Thymus (tissue), 11 donors: ENCODE results near the gene CEP63. TPM values are rescaled to one million over a fixed set of nuclear protein-coding genes. Genes with fewer than 3 reads are reported as not detected.
"Not testable (repeated sequence)": the region's sequence is repeated elsewhere in the genome, so short reads cannot be mapped to it uniquely, and the experiment has no call there.

ENCODE experiments used
- DNase-seq, 9 donors: peaks; one replicate each; pipeline ENCODE4 v3.0.0-alpha.2; 2013; ENCODE audit warnings: low spot score in 9 of 9, low read depth in 6 of 9, missing footprints in 1 of 9
- H3K27ac ChIP-seq, 2 donors: one replicate each; pipeline ENCODE4 v1.5.1; 2013; ENCODE audit warnings: control low read depth in 1 of 2, low read depth in 1 of 2, low read length in 1 of 2, mild to moderate bottlenecking in 1 of 2, moderate library complexity in 1 of 2
- H3K27me3 ChIP-seq, 2 donors: one replicate each; pipeline ENCODE4 v1.5.1; 2013; ENCODE audit warnings: low read length in 1 of 2; ENCODE audit not compliant: control insufficient read depth in 2 of 2, insufficient read depth in 1 of 2
- H3K36me3 ChIP-seq, 2 donors: one replicate each; pipeline ENCODE4 v1.5.1; 2013; ENCODE audit warnings: low read length in 1 of 2, mild to moderate bottlenecking in 1 of 2, moderate library complexity in 1 of 2; ENCODE audit not compliant: control insufficient read depth in 2 of 2, insufficient read depth in 2 of 2
- H3K4me1 ChIP-seq, 2 donors: one replicate each; pipeline ENCODE4 v1.5.1; 2013; ENCODE audit warnings: low read length in 2 of 2; ENCODE audit not compliant: control insufficient read depth in 2 of 2, insufficient read depth in 2 of 2
- H3K4me3 ChIP-seq, 2 donors: one replicate each; pipeline ENCODE4 v1.5.1; 2013; ENCODE audit warnings: low read length in 2 of 2, control low read depth in 1 of 2, mild to moderate bottlenecking in 1 of 2
- H3K9me3 ChIP-seq, 2 donors: one replicate each; pipeline ENCODE4 v1.5.1; 2013; ENCODE audit warnings: low read length in 1 of 2, mild to moderate bottlenecking in 1 of 2; ENCODE audit not compliant: control insufficient read depth in 2 of 2, insufficient read depth in 1 of 2
- WGBS: extraction: QIAGEN DNeasy Blood & Tissue Kit; methylation state at CpG from one replicate; pipeline ENCODE4 v1.1.7; 2013; 5-methylcytosine and 5-hydroxymethylcytosine counted together
- polyA plus RNA-seq: library from polyadenylated mRNA; stranded (reverse); fragments of 200-250 nt; gene quantifications from one replicate; pipeline ENCODE4 v1.2.3, GENCODE V29; 2013
- total RNA-seq: library from RNA; stranded (reverse); fragments of 120-200 nt; gene quantifications from one replicate; pipeline ENCODE4 v1.2.4, GENCODE V29; 2013
- donor health status: healthy.

CEP63 gene
- total and polyA plus RNA-seq, 2 donors, result 31.7 to 37.1 TPM

DNA sequence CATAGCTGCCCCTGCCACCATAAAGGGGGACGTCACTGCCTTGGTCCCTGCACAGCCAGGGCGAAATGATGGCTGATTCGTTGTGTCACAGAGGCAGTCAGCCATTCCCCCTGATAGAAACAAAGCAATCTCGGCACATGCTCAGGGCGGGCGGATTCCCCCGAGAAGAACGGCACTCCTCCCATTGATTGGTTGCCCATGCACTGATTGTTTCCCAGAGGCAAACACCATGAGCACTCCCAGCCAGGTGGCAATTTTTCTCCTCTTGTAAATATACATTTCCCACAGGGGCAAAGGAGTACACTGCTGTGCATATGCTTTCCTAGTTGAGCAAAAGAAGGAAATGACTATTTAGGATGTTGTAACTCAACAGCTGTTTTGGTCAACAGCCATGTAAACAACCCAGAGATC, 108.5 kb downstream of the CEP63 start:
- H3K27ac ChIP-seq, result no peak overlapping the region
- H3K27me3 ChIP-seq, result peaks cover 0 to 2% of the 10 kb centered on the region in 2 donors
- H3K9me3 ChIP-seq, result no peaks in the 10 kb centered on the region
- H3K36me3 ChIP-seq, result no peaks in the 10 kb centered on the region
- no peaks in the 10 kb centered on the region for H3K4me1 ChIP-seq
- DNase-seq, result no peak
- no peak overlapping the region for H3K4me3 ChIP-seq
- 94% methylated on average over 8 of the region's 8 CpGs for WGBS

DNA sequence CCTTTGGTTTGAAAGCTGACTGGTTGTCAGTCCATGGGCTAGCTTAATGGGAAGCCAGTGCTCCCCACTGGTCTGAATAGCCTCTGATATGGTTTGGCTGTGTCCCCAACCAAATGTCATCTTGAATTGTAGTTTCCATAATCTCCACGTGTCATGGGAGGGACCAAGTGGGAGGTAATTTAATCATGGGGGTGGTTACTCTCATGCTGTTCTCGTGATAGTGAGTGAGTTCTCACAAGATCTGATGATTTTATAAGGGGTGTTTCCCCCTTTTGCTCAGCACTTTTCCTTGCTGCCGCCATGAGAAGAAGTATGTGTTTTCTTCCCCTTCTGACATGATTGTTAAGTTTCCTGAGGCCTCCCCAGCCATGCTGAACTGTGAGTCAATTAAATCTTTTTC, 109.1 kb downstream of the CEP63 start:
- whole genome bisulfite sequencing, result 87% methylated on average over 3 of the region's 3 CpGs
- not testable (repeated sequence) for H3K27ac ChIP-seq, H3K36me3 ChIP-seq, DNase-seq, H3K27me3 ChIP-seq, H3K9me3 ChIP-seq, H3K4me3 ChIP-seq, H3K4me1 ChIP-seq

- no peak for DNase-seq
- Histone ChIP-seq H3K4me3 (no peak overlapping the region), H3K27ac (no peak overlapping the region), H3K36me3 (no peaks in the 10 kb centered on the region), H3K9me3 (no peaks in the 10 kb centered on the region), H3K4me1 (peaks cover 0 to 4% of the 10 kb centered on the region in 2 donors), H3K27me3 (peaks cover 0 to 4% of the 10 kb centered on the region in 2 donors)
- WGBS, result 70% methylated on average over 2 of the region's 2 CpGs
These were observed 111.6 kb downstream of the CEP63 start for GRCh38 chr3:134597390-134597970.

- peaks cover 0 to 4% of the 10 kb centered on the region in 2 donors for H3K27me3 ChIP-seq
- DNase-seq, result no peak
- WGBS, result 88% methylated on average over 10 of the region's 10 CpGs
- H3K4me3 ChIP-seq, result no peak overlapping the region
- no peaks in the 10 kb centered on the region for H3K9me3 ChIP-seq
- H3K36me3 ChIP-seq, result no peaks in the 10 kb centered on the region
- peaks cover 0 to 4% of the 10 kb centered on the region in 2 donors for H3K4me1 ChIP-seq
- H3K27ac ChIP-seq, result no peak overlapping the region
These were observed 113.1 kb downstream of the CEP63 start for GRCh38 chr3:134598763-134599545.

- Histone ChIP-seq H3K36me3 (no peaks in the 10 kb centered on the region), H3K27ac (no peak overlapping the region), H3K4me1 (peaks cover 0 to 4% of the 10 kb centered on the region in 2 donors), H3K9me3 (no peaks in the 10 kb centered on the region), H3K27me3 (peaks cover 0 to 4% of the 10 kb centered on the region in 2 donors), H3K4me3 (no peak overlapping the region)
- 78% methylated on average over 1 of the region's 1 CpG for WGBS
- DNase-seq, result no peak
These were observed 114.3 kb downstream of the CEP63 start for GRCh38 chr3:134600206-134600605.

DNA sequence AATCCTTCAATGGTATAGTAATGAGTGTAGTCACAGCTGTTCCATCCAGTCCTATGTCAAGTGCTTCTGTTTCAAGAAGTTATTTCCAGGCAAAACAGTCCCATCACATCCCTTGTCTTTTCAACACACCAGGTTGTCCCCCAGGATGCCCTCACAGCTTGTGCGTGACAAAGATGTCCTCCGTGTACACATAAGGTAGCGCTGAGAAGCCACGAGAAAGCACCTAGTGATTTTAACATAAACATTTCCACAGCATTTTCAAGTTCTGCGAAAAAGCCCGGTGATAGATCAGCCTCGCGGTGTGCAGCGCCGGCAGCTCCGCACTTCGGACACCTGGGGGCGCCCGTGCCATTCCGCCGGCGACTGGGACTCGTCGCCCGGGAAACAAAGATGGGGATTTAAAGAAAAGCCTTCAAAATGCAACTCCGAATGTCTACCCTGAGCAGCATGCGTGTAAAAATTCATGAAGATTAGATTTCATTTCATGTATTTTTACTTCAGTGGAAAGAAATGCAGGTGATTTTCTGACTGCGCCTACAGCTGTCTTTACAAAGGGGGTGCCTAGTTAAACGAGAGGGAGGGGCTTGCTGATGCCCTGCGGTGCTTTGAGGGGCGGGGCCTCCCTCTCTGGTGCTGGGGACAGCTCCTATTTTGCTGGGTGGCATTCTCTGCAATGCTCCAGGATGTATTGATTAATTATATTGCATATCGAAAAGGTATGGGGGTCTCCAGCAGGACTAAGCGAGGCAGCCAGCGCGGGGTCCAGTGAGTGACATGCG, 115.0 kb downstream of the CEP63 start:
- H3K4me3 ChIP-seq, result peak overlapping the region; percentile 15 to 20
- peaks cover 0 to 4% of the 10 kb centered on the region in 2 donors for H3K4me1 ChIP-seq
- no peaks in the 10 kb centered on the region for H3K9me3 ChIP-seq
- H3K27me3 ChIP-seq, result peaks cover 0 to 4% of the 10 kb centered on the region in 2 donors
- peak; percentile 24 to 71 (median 49) for DNase-seq
- 16% methylated on average over 31 of the region's 31 CpGs for WGBS
- H3K36me3 ChIP-seq, result no peaks in the 10 kb centered on the region
- no peak overlapping the region for H3K27ac ChIP-seq

DNA sequence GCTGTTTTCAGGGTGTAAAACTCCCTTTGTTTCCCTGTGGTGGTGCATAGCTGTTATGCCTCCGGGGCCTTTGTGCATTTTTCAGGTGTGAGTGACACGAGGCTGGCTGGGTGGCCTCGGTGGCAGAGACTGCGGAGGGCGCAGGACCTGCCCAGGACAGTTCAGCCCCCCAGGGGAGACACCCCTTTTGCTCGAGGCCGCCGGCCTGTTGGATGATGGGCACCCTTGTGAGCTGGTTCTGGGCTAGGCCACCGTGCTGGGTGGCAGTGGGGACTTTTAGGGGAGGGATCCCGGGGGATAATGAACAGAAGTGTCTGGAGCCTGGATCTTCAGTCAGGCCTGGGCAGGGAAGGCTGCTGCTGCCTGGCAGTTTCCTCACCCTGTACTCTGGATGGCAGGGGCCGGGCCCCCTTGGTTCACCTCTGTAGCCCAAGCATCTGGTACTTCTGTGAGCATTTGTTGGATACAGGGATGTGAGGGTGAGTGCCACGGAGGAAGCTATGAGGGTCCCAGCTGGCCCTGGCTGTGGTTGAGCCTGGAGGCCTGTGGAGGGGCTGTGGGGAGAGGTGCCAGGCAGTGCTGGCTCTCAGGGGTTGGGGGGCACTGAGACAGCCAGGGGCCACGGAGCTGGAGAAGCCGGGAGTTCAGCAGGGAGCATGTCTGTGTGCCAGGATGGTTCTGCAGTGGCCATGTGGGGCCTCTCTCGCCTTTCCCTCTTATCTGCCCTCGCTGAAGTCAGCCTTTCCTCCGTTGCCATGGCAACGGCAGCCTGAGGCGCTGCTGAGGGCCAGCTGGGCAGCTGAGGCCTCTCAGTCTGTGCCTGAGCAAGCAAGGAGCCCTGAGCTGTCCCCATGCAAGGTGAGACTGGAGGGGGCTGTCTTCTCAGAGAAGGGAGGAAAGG, 115.9 kb downstream of the CEP63 start:
- H3K4me1 ChIP-seq, result peaks cover 0 to 6% of the 10 kb centered on the region in 2 donors
- no peak overlapping the region for H3K27ac ChIP-seq
- H3K4me3 ChIP-seq, result no peak overlapping the region
- H3K36me3 ChIP-seq, result no peaks in the 10 kb centered on the region
- DNase-seq, result no peak
- 87% methylated on average over 19 of the region's 19 CpGs for WGBS
- no peaks in the 10 kb centered on the region for H3K9me3 ChIP-seq
- H3K27me3 ChIP-seq, result peaks cover 0 to 4% of the 10 kb centered on the region in 2 donors

GRCh38 chr3:134602440-134602814, 116.6 kb downstream of the CEP63 start:
- no peaks in the 10 kb centered on the region for H3K36me3 ChIP-seq
- DNase-seq, result no peak
- H3K4me3 ChIP-seq, result no peak overlapping the region
- peaks cover 0 to 4% of the 10 kb centered on the region in 2 donors for H3K27me3 ChIP-seq
- H3K4me1 ChIP-seq, result peaks cover 0 to 6% of the 10 kb centered on the region in 2 donors
- no peaks in the 10 kb centered on the region for H3K9me3 ChIP-seq
- 88% methylated on average over 6 of the region's 6 CpGs for WGBS
- no peak overlapping the region for H3K27ac ChIP-seq
